Hepatocyte (in vitro differentiated cells): ENCODE data around the gene C1QTNF8.

Experiments used
- CTCF ChIP-seq: fragments of 200-600 bp; sonication (generic); IDR thresholded peaks from 2 replicates; pipeline ENCODE4 v1.5.1; 2016; ENCODE audit warnings: antibody characterized with exemption, mild to moderate bottlenecking; ENCODE audit not compliant: poor library complexity
- EZH2 ChIP-seq: fragments of 200-600 bp; sonication (generic); IDR thresholded peaks from 2 replicates; pipeline ENCODE4 v1.6.1; 2016; ENCODE audit warnings: antibody characterized with exemption, mild to moderate bottlenecking, borderline replicate concordance
- EZH2phosphoT487 ChIP-seq: fragments of 200-600 bp; sonication (generic); IDR thresholded peaks from one replicate; pipeline ENCODE4 v1.6.1; 2018; ENCODE audit warnings: antibody characterized with exemption, mild to moderate bottlenecking, low read depth, moderate library complexity; ENCODE audit not compliant: unreplicated experiment, severe bottlenecking

- TF ChIP-seq CTCF (no peak), EZH2phosphoT487 (no peak), EZH2 (no peak)
These were observed 32.3 kb downstream of the C1QTNF8 start for GRCh38 chr16:1063728-1064127.
